Epithelial cell of esophagus (primary cell): ENCODE measurements around the gene HSPA1A.
"Not testable (repeated sequence)": the region's sequence is repeated elsewhere in the genome, so short reads cannot be mapped to it uniquely, and the experiment has no call there.

ENCODE experiments used
- DNase-seq: peaks from one replicate; pipeline ENCODE4 v3.0.0; 2010; ENCODE audit warnings: low read depth
- H3K4me3 ChIP-seq: 2 replicates; pipeline ENCODE4 v1.5.1; 2011; ENCODE audit warnings: mild to moderate bottlenecking, low read length, control low read depth
- CTCF ChIP-seq: IDR thresholded peaks from 2 replicates; pipeline ENCODE4 v1.5.1; 2011; ENCODE audit warnings: low read depth, mild to moderate bottlenecking, low read length, control low read depth, inconsistent platforms; ENCODE audit not compliant: insufficient read depth; ENCODE audit errors: missing control alignments

Gene HSPA1A

DNA sequence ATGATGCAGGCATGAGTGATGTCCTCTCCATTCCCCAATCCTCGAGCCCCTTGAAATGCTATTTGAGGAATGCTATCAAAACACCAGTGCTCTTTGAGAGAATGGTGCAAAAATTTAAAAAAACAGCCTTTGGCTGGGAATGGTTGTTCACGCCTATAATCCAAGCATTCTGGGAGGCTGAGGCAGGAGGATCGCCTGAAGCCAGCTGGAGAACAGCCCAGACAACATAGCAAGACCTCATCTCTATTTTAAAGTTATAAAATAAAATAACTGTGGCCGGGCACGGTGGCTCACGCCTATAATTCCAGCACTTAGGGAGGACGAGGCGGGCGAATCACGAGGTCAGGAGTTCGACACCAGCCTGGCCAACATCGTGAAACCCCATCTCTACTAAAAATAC lies 15.6 kb upstream of the HSPA1A start:
- no peak overlapping the region for H3K4me3 ChIP-seq
- no peak for DNase-seq
- TF ChIP-seq CTCF = no peak

GRCh38 chr6:31801031-31801927 lies 14.1 kb upstream of the HSPA1A start:
- H3K4me3 ChIP-seq, DNase-seq: not testable (repeated sequence)

DNA sequence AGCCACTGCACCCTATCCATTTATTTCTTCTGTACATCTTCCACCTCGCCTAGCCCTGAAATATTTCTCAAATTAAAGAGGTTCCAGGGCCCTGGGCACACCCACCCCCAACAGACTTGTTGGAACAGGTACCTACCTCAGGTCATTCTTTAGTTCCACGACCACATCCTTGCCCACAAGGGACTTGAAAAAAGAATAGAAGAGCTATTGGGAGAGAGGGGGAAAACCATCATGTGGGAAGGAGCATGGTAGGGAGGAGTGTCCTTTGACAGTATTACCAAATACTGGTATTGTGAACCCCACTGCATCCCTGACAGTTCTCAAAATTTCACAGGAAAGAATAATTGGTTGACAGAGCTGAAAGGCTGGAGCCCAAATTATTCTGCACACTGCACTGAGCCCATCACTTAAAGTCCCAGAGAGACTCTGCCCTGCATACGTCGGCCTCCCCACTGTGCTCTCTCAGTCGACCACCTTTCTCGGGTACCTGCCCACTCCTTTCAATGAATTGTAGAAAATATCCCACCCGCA lies 9.3 kb upstream of the HSPA1A start:
- peak overlapping the region; percentile 83 for H3K4me3 ChIP-seq
- no peak for TF ChIP-seq CTCF
- peak; percentile 37 for DNase-seq

DNA sequence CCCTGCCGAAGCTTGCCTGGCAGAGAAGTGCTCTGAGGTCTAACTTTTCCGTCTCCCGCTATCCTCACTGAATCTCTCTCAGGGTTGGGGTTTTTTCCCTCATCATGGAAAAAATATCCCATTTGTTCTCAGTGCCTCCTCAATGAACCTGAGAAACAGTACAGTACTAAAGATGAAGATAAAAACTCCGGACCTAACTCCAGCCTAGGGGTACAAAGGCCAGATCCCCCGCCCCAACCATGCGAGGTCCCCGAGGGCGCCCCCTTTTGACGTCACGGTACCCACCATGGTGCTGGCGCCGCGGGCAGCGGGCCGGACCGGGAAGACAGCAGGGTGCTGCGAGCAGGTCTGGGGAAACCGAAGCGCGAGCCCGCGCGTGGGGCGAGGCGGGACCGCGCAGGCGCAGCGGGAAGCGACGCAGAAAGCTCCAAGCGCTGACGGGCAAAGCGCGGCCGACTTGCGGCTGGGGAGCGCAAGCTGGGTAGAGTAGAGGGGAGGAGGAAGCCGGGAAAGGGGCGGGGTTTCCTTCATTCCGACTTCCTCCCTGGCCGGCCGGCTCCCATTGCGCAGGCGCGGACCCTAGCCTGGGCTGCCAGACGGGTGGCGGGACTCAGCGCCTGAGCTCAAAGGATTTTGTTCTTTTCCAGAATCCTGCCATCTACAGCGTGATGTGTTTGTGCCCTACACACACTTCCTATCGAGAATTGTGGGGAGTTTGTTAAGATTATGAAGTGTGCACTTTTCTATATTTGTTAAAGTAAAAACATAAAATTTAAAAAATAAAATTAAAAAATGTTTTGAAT lies 8.7 kb upstream of the HSPA1A start, which contains the start of gene LSM2:
LSM2 (minus strand) TSS at position 497 of the 803 bp plus-strand sequence; CDS start at position 288, 209 bp downstream.
- peak; percentile 2 for TF ChIP-seq CTCF
- H3K4me3 ChIP-seq = peak within 1 kb of the TSS; percentile 83
- peak; percentile 96 for DNase-seq

GRCh38 chr6:31808599-31808998 lies 6.7 kb upstream of the HSPA1A start:
- H3K4me3 ChIP-seq, DNase-seq: not testable (repeated sequence)

- TF ChIP-seq CTCF = no peak
- no peak overlapping the region for H3K4me3 ChIP-seq
Measured at GRCh38 chr6:31811645-31812044, 3.7 kb upstream of the HSPA1A start.

GRCh38 chr6:31813465-31813849 lies 1.9 kb upstream of the HSPA1A start:
- no peak for DNase-seq
- TF ChIP-seq CTCF = no peak
- no peak overlapping the region for H3K4me3 ChIP-seq

More at GRCh38 chr6:31811645-31812044, 3.7 kb upstream of the HSPA1A start:
- DNase-seq = no peak
